Erythroblast (primary cell): ENCODE results near the gene DGLUCY.

Source experiments
- GATA1 ChIP-seq: IDR thresholded peaks from 2 replicates; pipeline ENCODE4 v1.6.1; 2011; ENCODE audit warnings: low read depth, mild to moderate bottlenecking, control low read depth, low read length, moderate library complexity
- POLR2A ChIP-seq: IDR thresholded peaks from 2 replicates; pipeline ENCODE4 v1.6.1; 2011; ENCODE audit warnings: mild to moderate bottlenecking, low read length

- no peak for TF ChIP-seq POLR2A
- no peak for TF ChIP-seq GATA1
These were observed 77.0 kb downstream of the DGLUCY start for GRCh38 chr14:91190853-91191252.
